H1 (cell line): ENCODE results near the gene PLEKHM3. TPM values are rescaled to one million over a fixed set of nuclear protein-coding genes. Genes with fewer than 3 reads are reported as not detected.

Experiments used
- CTCF ChIA-PET: fragments of 300-600 bp; sonication (Branson Sonifier 250); formaldehyde crosslinking; loops from one replicate; lab custom pipeline; 2021; ENCODE audit not compliant: partially characterized antibody; lab: Charles Lee
- POLR2A ChIA-PET: fragments of 300-600 bp; sonication (Branson Sonifier 250); formaldehyde crosslinking; loops from one replicate; lab custom pipeline; 2021; ENCODE audit warnings: inconsistent platforms; ENCODE audit not compliant: partially characterized antibody; lab: Charles Lee
- DNase-seq, 2 experiments: peaks; one replicate each; pipeline versions ENCODE4 v3.0.0 to v3.0.0-alpha.2; 2010 to 2022; ENCODE audit warnings: low spot score in 2 of 2, low read depth in 1 of 2, mixed read lengths in 1 of 2
- FAIRE-seq: peaks from 2 replicates; lab custom pipeline; 2011; peaks lifted over from hg19 to GRCh38; lab: Jason Lieb, UNC
- H2AFZ ChIP-seq: 2 replicates; pipeline ENCODE4 v1.8.1; 2012; ENCODE audit warnings: low read length, inconsistent platforms
- H2AK5ac ChIP-seq: 2 replicates; pipeline ENCODE4 v1.6.1; 2013; ENCODE audit warnings: low read depth, low read length
- H2BK120ac ChIP-seq: replicated peaks from 2 replicates; pipeline ENCODE3; 2013; ENCODE audit warnings: low read depth, low read length, inconsistent platforms
- H2BK12ac ChIP-seq: 2 replicates; pipeline ENCODE4 v1.6.1; 2013; ENCODE audit warnings: low read depth, low read length
- H2BK15ac ChIP-seq: 2 replicates; pipeline ENCODE4 v1.6.1; 2013; ENCODE audit warnings: low read length
- H2BK20ac ChIP-seq: 2 replicates; pipeline ENCODE4 v1.6.1; 2013; ENCODE audit warnings: low read length
- H2BK5ac ChIP-seq: 2 replicates; pipeline ENCODE4 v1.6.1; 2013; ENCODE audit warnings: low read depth, low read length
- H3K14ac ChIP-seq: 2 replicates; pipeline ENCODE4 v1.6.1; 2013; ENCODE audit warnings: inconsistent platforms; ENCODE audit not compliant: insufficient read length
- H3K18ac ChIP-seq: 2 replicates; pipeline ENCODE4 v1.6.1; 2013; ENCODE audit warnings: low read length; ENCODE audit errors: extremely low read depth
- H3K23ac ChIP-seq: 2 replicates; pipeline ENCODE4 v1.6.1; 2013; ENCODE audit warnings: inconsistent platforms; ENCODE audit not compliant: insufficient read length
- H3K23me2 ChIP-seq: 2 replicates; pipeline ENCODE4 v1.6.1; 2013; ENCODE audit warnings: low read depth, low read length
- H3K27ac ChIP-seq: 2 replicates; pipeline ENCODE4 v1.6.1; 2011; ENCODE audit warnings: low read depth, low read length, inconsistent platforms
- H3K27me3 ChIP-seq, 4 experiments: replicated peaks in 1 of 4; 1 replicate in 1 of 4; 2 replicates in 3 of 4; pipeline versions ENCODE4 v1.6.1 to v1.8.1; 2011 to 2013; ENCODE audit warnings: low read length in 3 of 4, mild to moderate bottlenecking in 3 of 4, inconsistent platforms in 2 of 4, mixed read lengths in 2 of 4, moderate library complexity in 1 of 4; ENCODE audit not compliant: control insufficient read depth in 3 of 4, insufficient read depth in 3 of 4; ENCODE audit errors: extremely low read depth in 1 of 4
- H3K36me3 ChIP-seq, 4 experiments: 2 replicates each; pipeline versions ENCODE4 v1.6.1 to v1.8.1; 2011 to 2013; ENCODE audit warnings: mild to moderate bottlenecking in 4 of 4, low read length in 3 of 4, moderate library complexity in 2 of 4, control low read depth in 1 of 4, inconsistent platforms in 1 of 4; ENCODE audit not compliant: insufficient read depth in 4 of 4, control insufficient read depth in 2 of 4
- H3K4ac ChIP-seq: replicated peaks from 2 replicates; pipeline ENCODE3; 2013; ENCODE audit warnings: low read length, low read depth, mixed read lengths, inconsistent platforms; ENCODE audit not compliant: insufficient read length
- H3K4me1 ChIP-seq, 4 experiments: replicated peaks in 1 of 4; 1 replicate in 1 of 4; 2 replicates in 3 of 4; pipeline versions ENCODE4 v1.6.1 to v1.8.1; 2011 to 2013; ENCODE audit warnings: low read length in 3 of 4, inconsistent platforms in 2 of 4, mixed read lengths in 1 of 4; ENCODE audit not compliant: insufficient read depth in 4 of 4, control insufficient read depth in 3 of 4
- H3K4me2 ChIP-seq, 2 experiments: 2 replicates each; pipeline versions ENCODE4 v1.6.1 to v1.8.1; 2011 to 2013; ENCODE audit warnings: low read depth in 2 of 2, low read length in 2 of 2, control low read depth in 1 of 2, inconsistent platforms in 1 of 2, mild to moderate bottlenecking in 1 of 2; ENCODE audit not compliant: insufficient read depth in 1 of 2
- H3K4me3 ChIP-seq, 4 experiments: fragments of 200-600, 300-600 bp in 1 of 4; sonication (generic), shearing (Covaris generic), sonication (Bioruptor Twin) in 1 of 4; 2 replicates each; pipeline versions ENCODE4 v1.5.1 to v1.8.1; 2011 to 2016; ENCODE audit warnings: low read length in 4 of 4, low read depth in 3 of 4, control low read depth in 2 of 4, inconsistent platforms in 2 of 4, mild to moderate bottlenecking in 2 of 4, mixed read lengths in 1 of 4, moderate library complexity in 1 of 4; ENCODE audit not compliant: insufficient read depth in 2 of 4; ENCODE audit errors: extremely low read depth in 1 of 4
- H3K56ac ChIP-seq: replicated peaks from 2 replicates; pipeline ENCODE3; 2013; ENCODE audit warnings: low read depth, mild to moderate bottlenecking, mixed read lengths, low read length, inconsistent platforms; ENCODE audit not compliant: insufficient read length
- H3K79me1 ChIP-seq: 2 replicates; pipeline ENCODE4 v1.6.1; 2013; ENCODE audit warnings: low read depth, low read length, control low read depth
- H3K79me2 ChIP-seq, 2 experiments: 2 replicates each; pipeline versions ENCODE4 v1.6.1 to v1.8.1; 2012 to 2013; ENCODE audit warnings: low read length in 2 of 2, mild to moderate bottlenecking in 2 of 2, inconsistent platforms in 1 of 2; ENCODE audit not compliant: insufficient read depth in 2 of 2, control insufficient read depth in 1 of 2
- H3K9ac ChIP-seq, 4 experiments: replicated peaks in 1 of 4; 1 replicate in 1 of 4; 2 replicates in 3 of 4; pipeline versions ENCODE4 v1.6.1 to v1.8.1; 2011 to 2013; ENCODE audit warnings: low read depth in 3 of 4, low read length in 3 of 4, control low read depth in 2 of 4, mild to moderate bottlenecking in 2 of 4, moderate library complexity in 2 of 4, inconsistent platforms in 1 of 4; ENCODE audit errors: extremely low read depth in 1 of 4
- H3K9me3 ChIP-seq, 2 experiments: 2 replicates each; pipeline versions ENCODE4 v1.6.1 to v1.8.1; 2012 to 2013; ENCODE audit warnings: mild to moderate bottlenecking in 2 of 2, moderate library complexity in 2 of 2, control low read depth in 1 of 2, inconsistent platforms in 1 of 2, low read depth in 1 of 2, low read length in 1 of 2, mixed read lengths in 1 of 2; ENCODE audit not compliant: insufficient read depth in 2 of 2
- H4K20me1 ChIP-seq, 2 experiments: replicated peaks in 1 of 2; 2 replicates each; pipeline versions ENCODE3 to v1.8.1; 2011 to 2013; ENCODE audit warnings: inconsistent platforms in 2 of 2, low read length in 2 of 2, mild to moderate bottlenecking in 1 of 2; ENCODE audit not compliant: insufficient read depth in 2 of 2, control insufficient read depth in 1 of 2
- H4K5ac ChIP-seq: 2 replicates; pipeline ENCODE4 v1.6.1; 2013; ENCODE audit warnings: low read length, low read depth, mixed read lengths, inconsistent platforms; ENCODE audit not compliant: insufficient read length
- H4K8ac ChIP-seq: 2 replicates; pipeline ENCODE4 v1.8.0; 2013; ENCODE audit warnings: mild to moderate bottlenecking, moderate library complexity, low read length, inconsistent platforms; ENCODE audit not compliant: insufficient read depth; ENCODE audit errors: extremely low read depth
- H4K91ac ChIP-seq: replicated peaks from 2 replicates; pipeline ENCODE3; 2013; ENCODE audit warnings: low read length, mixed read lengths, inconsistent platforms; ENCODE audit not compliant: insufficient read length
- KDM1A ChIP-seq: fragments of 200-600, 300-600 bp; sonication (generic); IDR thresholded peaks from 2 replicates; pipeline ENCODE4 v1.7.1; 2016; ENCODE audit warnings: mild to moderate bottlenecking, low read length, borderline replicate concordance
- WGBS, 2 experiments: shearing (Covaris generic) in 1 of 2; methylation state at CpG; one replicate each; pipeline versions ENCODE4 v1.1.6 to v1.1.7; 2013 to 2015; ENCODE audit warnings: low lambda C conversion rate in 2 of 2, mixed read lengths in 2 of 2, inconsistent platforms in 1 of 2, low coverage in 1 of 2, missing lambda C conversion rate in 1 of 2; ENCODE audit not compliant: insufficient replicate concordance in 2 of 2, insufficient coverage in 1 of 2, insufficient read length in 1 of 2; ENCODE audit errors: extremely low coverage in 1 of 2, missing lambda C conversion rate in 1 of 2; 5-methylcytosine and 5-hydroxymethylcytosine counted together
- polyA plus RNA-seq, 7 experiments: library from polyadenylated mRNA; depleted of rRNA in 3 of 7; stranded (reverse) in 5 of 7; unstranded in 2 of 7; fragments of >200 nt in 5 of 7; fragments of 200-250 nt in 2 of 7; gene quantifications; 1 replicate in 5 of 7; 2 replicates in 1 of 7; 4 replicates in 1 of 7; pipeline versions ENCODE4 v1.2.1 to v1.2.3, GENCODE V29; 2011 to 2013; ENCODE audit warnings: missing spikeins in 2 of 7, mixed read lengths in 2 of 7
- total RNA-seq: library from RNA; stranded (reverse); fragmentation: NEBNext Ultra II Directional; extraction: Animal tissue kit (Norgen Biotek cat#: 25700); gene quantifications from 2 replicates; pipeline ENCODE4 v1.2.1, GENCODE V29; 2021

Gene PLEKHM3
- total and polyA plus RNA-seq, 2 of the 8 experiments (the other 6 are each of a cell fraction or from before 2014, with no cell fraction given), result 2.3 to 5.8 TPM

GRCh38 chr2:208015475-208015874 is 9.9 kb downstream of the PLEKHM3 start:
- FAIRE-seq (no peak), DNase-seq (no peak)
- Histone ChIP-seq H2BK20ac (no peak overlapping the region), H2AFZ (no peak overlapping the region), H3K14ac (no peak overlapping the region), H3K27ac (no peak overlapping the region), H3K27me3 (no peaks in the 10 kb centered on the region), H2BK12ac (no peak overlapping the region), H3K79me2 (no peaks in the 10 kb centered on the region), H3K9me3 (no peaks in the 10 kb centered on the region), H3K23me2 (no peaks in the 10 kb centered on the region), H3K4me1 (no peaks in the 10 kb centered on the region), H3K9ac (no peak overlapping the region), H4K20me1 (no peaks in the 10 kb centered on the region), H3K79me1 (no peaks in the 10 kb centered on the region), H4K8ac (no peak overlapping the region), H4K91ac (no peak overlapping the region), H2BK120ac (no peak overlapping the region), H3K23ac (no peak overlapping the region), H3K4me3 (no peak overlapping the region), H3K18ac (no peak overlapping the region), H2BK5ac (no peak overlapping the region), H3K4ac (no peak overlapping the region), H2AK5ac (no peak overlapping the region), H3K56ac (no peak overlapping the region), H2BK15ac (no peak overlapping the region), H4K5ac (no peak overlapping the region), H3K4me2 (no peak overlapping the region), H3K36me3 (no peaks in the 10 kb centered on the region)
- ChIA-PET POLR2A (interaction anchor here (1.1 to 2.1 kb wide), 2 partner anchors 9 kb away, joined by 4 to 7 read pairs; no protein-coding TSS in a partner anchor), CTCF (interaction anchor here (1.2 to 1.7 kb wide), 6 partner anchors 42 to 390 kb away, joined by 3 to 4 read pairs (median 3); no protein-coding TSS in a partner anchor)
- TF ChIP-seq KDM1A, result no peak
- WGBS, 2 experiments, result 50% methylated on average over 2 of the region's 2 CpGs; no CpG with 5 or more reads in 1 of the 2 experiments
